GM23338 (cell line): ENCODE data around the gene CDC27.

Experiments used
- CTCF ChIP-seq, 2 experiments: fragments of 200-600 bp in 1 of 2; sonication (generic) in 1 of 2; conservative IDR thresholded peaks; 2 replicates each; pipeline versions ENCODE4 v1.5.1 to v1.6.1; 2016 to 2017; ENCODE audit warnings: antibody characterized with exemption in 2 of 2, low read depth in 2 of 2, mild to moderate bottlenecking in 2 of 2, moderate library complexity in 1 of 2
- EZH2 ChIP-seq: fragments of 200-600 bp; sonication (generic); IDR thresholded peaks from one replicate; pipeline ENCODE4 v1.8.0; 2017; ENCODE audit warnings: antibody characterized with exemption, mild to moderate bottlenecking, low read depth; ENCODE audit not compliant: unreplicated experiment
- EZH2phosphoT487 ChIP-seq: fragments of 200-600 bp; sonication (generic); IDR thresholded peaks from one replicate; pipeline ENCODE4 v1.8.1; 2018; ENCODE audit warnings: antibody characterized with exemption; ENCODE audit not compliant: unreplicated experiment
- POLR2AphosphoS5 ChIP-seq: IDR thresholded peaks from 2 replicates; pipeline ENCODE4 v1.6.1; 2016; ENCODE audit warnings: antibody characterized with exemption, low read depth
- REST ChIP-seq: IDR thresholded peaks from one replicate; pipeline ENCODE4 v1.6.1; 2018; ENCODE audit warnings: antibody characterized with exemption; ENCODE audit not compliant: unreplicated experiment
- ZNF114 ChIP-seq: fragments of 250-450 bp; sonication (Bioruptor Pico); IDR thresholded peaks from 2 replicates; pipeline ENCODE4 v1.5.0; 2020; ENCODE audit warnings: mild to moderate bottlenecking, moderate library complexity

GRCh38 chr17:47131761-47132160, 57.3 kb downstream of the CDC27 start:
- no peak for TF ChIP-seq CTCF (conservative IDR thresholded peaks at IDR 0.05; ENCODE audit: low read depth in 2 of 2)
- no peak for TF ChIP-seq EZH2phosphoT487
- TF ChIP-seq REST = no peak
- no peak for TF ChIP-seq POLR2AphosphoS5
- TF ChIP-seq EZH2 = no peak
- TF ChIP-seq ZNF114 (CRISPR knock-in tag) = no peak
